MM.1S (cell line): ENCODE data around the gene TULP1.

Source experiments
- DNase-seq: peaks from one replicate; pipeline ENCODE4 v3.0.0-alpha.2; 2015
- H2AFZ ChIP-seq: fragments of 300-600 bp; sonication (generic); 2 replicates; pipeline ENCODE4 v1.6.0; 2016; ENCODE audit warnings: antibody characterized with exemption, low read length
- H3F3A ChIP-seq: fragments of 300-600 bp; sonication (generic); 2 replicates; pipeline ENCODE4 v1.6.1; 2016; ENCODE audit warnings: mild to moderate bottlenecking, antibody characterized with exemption, low read length, moderate library complexity, mixed read lengths; ENCODE audit not compliant: insufficient read depth
- H3K27ac ChIP-seq: fragments of 300-600 bp; sonication (generic); 2 replicates; pipeline ENCODE4 v1.5.1; 2016; ENCODE audit warnings: mild to moderate bottlenecking, low read length
- H3K27me3 ChIP-seq: fragments of 300-600 bp; sonication (generic); replicated peaks from 2 replicates; pipeline ENCODE4 v1.6.0; 2016; ENCODE audit warnings: low read length; ENCODE audit not compliant: insufficient read depth
- H3K36me3 ChIP-seq: fragments of 300-600 bp; sonication (generic); replicated peaks from 2 replicates; pipeline ENCODE4 v1.6.1; 2016; ENCODE audit warnings: mild to moderate bottlenecking, low read length, mixed read lengths; ENCODE audit not compliant: insufficient read depth
- H3K4me1 ChIP-seq: fragments of 300-600 bp; sonication (generic); 2 replicates; pipeline ENCODE4 v1.6.1; 2016; ENCODE audit warnings: low read length, mixed read lengths
- H3K4me2 ChIP-seq: fragments of 300-600 bp; sonication (generic); 2 replicates; pipeline ENCODE4 v1.6.0; 2016; ENCODE audit warnings: low read depth, low read length
- H3K4me3 ChIP-seq: fragments of 300-600 bp; sonication (generic); 2 replicates; pipeline ENCODE4 v1.5.1; 2016; ENCODE audit warnings: low read length, mixed read lengths
- H3K79me2 ChIP-seq: fragments of 300-600 bp; sonication (generic); 2 replicates; pipeline ENCODE4 v1.6.1; 2016; ENCODE audit warnings: mixed run types, low read length, mixed read lengths
- H3K9ac ChIP-seq: fragments of 300-600 bp; sonication (generic); 2 replicates; pipeline ENCODE4 v1.6.1; 2016; ENCODE audit warnings: low read length, mixed read lengths
- H3K9me2 ChIP-seq: fragments of 300-600 bp; sonication (generic); replicated peaks from 2 replicates; pipeline ENCODE4 v1.6.1; 2016; ENCODE audit warnings: mild to moderate bottlenecking, low read length, mixed read lengths; ENCODE audit not compliant: insufficient read depth
- H3K9me3 ChIP-seq: fragments of 300-600 bp; sonication (generic); replicated peaks from 2 replicates; pipeline ENCODE4 v1.6.1; 2016; ENCODE audit warnings: mild to moderate bottlenecking, low read length, mixed read lengths; ENCODE audit not compliant: insufficient read depth
- H4K20me1 ChIP-seq: fragments of 300-600 bp; sonication (generic); 2 replicates; pipeline ENCODE4 v1.6.1; 2016; ENCODE audit warnings: mild to moderate bottlenecking, low read length, moderate library complexity, mixed read lengths; ENCODE audit not compliant: insufficient read depth
- EZH2 ChIP-seq: fragments of 300-600 bp; sonication (generic); optimal IDR thresholded peaks from 2 replicates; pipeline ENCODE3; 2017; ENCODE audit warnings: low read depth, mild to moderate bottlenecking, antibody characterized with exemption, low read length, mixed read lengths
- EZH2phosphoT487 ChIP-seq: fragments of 300-600 bp; sonication (generic); IDR thresholded peaks from 2 replicates; pipeline ENCODE4 v1.6.1; 2018; ENCODE audit warnings: antibody characterized with exemption, low read length
- TF ChIP-seq, protein P1 (sequence below): fragments of 300-600 bp; sonication (generic); IDR thresholded peaks from 2 replicates; pipeline ENCODE4 v1.5.1; 2016; ENCODE audit warnings: antibody characterized with exemption, low read length, mixed read lengths

TULP1 gene

DNA sequence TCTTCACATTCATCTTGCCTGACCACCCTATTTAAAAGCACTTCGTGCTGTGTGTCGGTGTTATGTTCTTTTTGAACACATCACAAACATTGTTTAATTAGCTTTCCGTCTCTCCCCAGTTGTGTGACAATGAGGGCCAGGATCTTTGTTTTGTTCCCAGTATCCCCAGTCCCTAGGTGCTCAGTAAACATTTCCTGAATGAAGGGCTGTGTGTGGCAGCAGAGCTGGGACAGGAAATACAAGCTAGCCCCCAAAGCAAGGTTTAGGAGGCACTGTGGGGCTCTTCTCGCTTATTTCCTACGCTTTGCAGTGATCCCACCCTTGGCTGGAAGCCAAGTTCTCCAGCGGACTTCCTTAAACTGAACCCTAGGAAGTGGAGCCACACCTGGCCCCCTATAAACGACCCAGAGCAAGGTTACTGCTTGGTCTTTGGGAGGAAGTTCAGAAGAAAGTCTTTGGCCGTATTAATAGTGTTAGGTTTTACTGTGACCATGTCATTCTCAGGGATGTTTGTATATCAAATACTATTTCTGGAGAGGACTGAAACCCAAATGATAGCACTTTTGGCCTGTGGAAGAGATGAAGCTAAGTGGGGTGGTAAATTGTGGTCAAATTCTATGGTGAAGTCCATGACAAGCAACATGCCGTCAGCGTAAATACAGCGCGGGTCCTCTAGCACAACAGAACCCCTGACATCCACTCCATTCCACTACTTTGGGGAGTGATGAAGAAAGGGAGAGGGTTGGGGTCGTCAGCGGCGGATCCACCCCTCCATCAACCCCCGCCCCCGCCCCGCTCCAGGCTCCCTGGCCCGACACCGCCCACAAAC lies 61.1 kb downstream of the TULP1 start:
- H3K79me2 ChIP-seq: 0 out of 2 replicates have a peak, but pooled peaks cover 4% of the 10 kb centered on the region

DNA sequence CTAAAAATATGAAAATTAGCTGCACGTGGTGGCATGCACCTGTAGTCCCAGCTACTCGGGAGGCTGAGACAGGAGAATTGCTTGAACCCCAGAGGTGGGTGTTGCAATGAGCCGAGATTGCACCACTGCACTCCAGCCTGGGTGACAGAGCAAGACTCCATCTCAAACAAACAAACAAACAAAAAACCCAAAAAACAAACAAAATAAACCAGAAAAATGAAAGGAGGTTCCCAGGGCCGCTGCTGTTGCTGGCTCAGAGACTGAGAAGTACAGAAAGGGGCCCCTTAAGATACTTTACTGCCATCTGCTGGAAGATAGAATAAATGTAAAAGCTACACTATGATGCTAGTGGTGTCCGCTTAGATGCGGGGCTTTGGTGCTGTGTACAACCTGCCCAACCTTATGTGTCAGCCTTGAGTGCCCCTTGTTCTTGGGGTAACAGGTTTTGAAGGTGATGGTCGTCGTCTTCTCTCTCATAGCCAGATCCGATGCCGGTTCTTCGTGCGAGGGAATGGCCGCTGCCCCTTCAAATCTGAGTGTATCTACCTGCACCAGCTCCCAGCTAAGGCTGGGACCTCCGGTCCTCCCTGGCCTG lies 63.3 kb downstream of the TULP1 start:
- Histone ChIP-seq H2AFZ (no peak overlapping the region), H3K4me1 (peaks cover 15% of the 10 kb centered on the region), H3K27me3 (peaks cover 13% of the 10 kb centered on the region; the same call in 1 of the 2 replicates), H3K9me2 (no peaks in the 10 kb centered on the region), H3K79me2 (0 out of 2 replicates have a peak, but pooled peaks cover 4% of the 10 kb centered on the region), H3K4me3 (no peak overlapping the region), H3K9me3 (no peaks in the 10 kb centered on the region), H3K9ac (no peak overlapping the region), H3F3A (no peaks in the 10 kb centered on the region), H3K36me3 (no peaks in the 10 kb centered on the region), H3K4me2 (no peak overlapping the region; the same call in 1 of the 2 replicates), H4K20me1 (no peaks in the 10 kb centered on the region), H3K27ac (no peak overlapping the region)
- peak; percentile 82 for DNase-seq
- TF ChIP-seq, protein P1, sequence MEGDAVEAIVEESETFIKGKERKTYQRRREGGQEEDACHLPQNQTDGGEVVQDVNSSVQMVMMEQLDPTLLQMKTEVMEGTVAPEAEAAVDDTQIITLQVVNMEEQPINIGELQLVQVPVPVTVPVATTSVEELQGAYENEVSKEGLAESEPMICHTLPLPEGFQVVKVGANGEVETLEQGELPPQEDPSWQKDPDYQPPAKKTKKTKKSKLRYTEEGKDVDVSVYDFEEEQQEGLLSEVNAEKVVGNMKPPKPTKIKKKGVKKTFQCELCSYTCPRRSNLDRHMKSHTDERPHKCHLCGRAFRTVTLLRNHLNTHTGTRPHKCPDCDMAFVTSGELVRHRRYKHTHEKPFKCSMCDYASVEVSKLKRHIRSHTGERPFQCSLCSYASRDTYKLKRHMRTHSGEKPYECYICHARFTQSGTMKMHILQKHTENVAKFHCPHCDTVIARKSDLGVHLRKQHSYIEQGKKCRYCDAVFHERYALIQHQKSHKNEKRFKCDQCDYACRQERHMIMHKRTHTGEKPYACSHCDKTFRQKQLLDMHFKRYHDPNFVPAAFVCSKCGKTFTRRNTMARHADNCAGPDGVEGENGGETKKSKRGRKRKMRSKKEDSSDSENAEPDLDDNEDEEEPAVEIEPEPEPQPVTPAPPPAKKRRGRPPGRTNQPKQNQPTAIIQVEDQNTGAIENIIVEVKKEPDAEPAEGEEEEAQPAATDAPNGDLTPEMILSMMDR: peak; percentile 62
- TF ChIP-seq EZH2phosphoT487: no peak
- TF ChIP-seq EZH2: no peak

More for the DNA sequence above, 61.1 kb downstream of the TULP1 start:
- Histone ChIP-seq H4K20me1 (no peaks in the 10 kb centered on the region), H3K27me3 (peaks cover 13% of the 10 kb centered on the region; the same call in 1 of the 2 replicates), H3K9me3 (no peaks in the 10 kb centered on the region), H3K4me3 (peak overlapping the region; percentile 87), H2AFZ (peak overlapping the region; percentile 30; the same call in 1 of the 2 replicates), H3K9me2 (no peaks in the 10 kb centered on the region), H3K4me1 (peaks cover 15% of the 10 kb centered on the region), H3F3A (no peaks in the 10 kb centered on the region), H3K36me3 (no peaks in the 10 kb centered on the region), H3K27ac (no peak overlapping the region), H3K4me2 (peak overlapping the region; percentile 99), H3K9ac (no peak overlapping the region)
- DNase-seq: no peak
- TF ChIP-seq EZH2 (no peak), EZH2phosphoT487 (no peak)
- TF ChIP-seq, protein P1: no peak

DNA sequence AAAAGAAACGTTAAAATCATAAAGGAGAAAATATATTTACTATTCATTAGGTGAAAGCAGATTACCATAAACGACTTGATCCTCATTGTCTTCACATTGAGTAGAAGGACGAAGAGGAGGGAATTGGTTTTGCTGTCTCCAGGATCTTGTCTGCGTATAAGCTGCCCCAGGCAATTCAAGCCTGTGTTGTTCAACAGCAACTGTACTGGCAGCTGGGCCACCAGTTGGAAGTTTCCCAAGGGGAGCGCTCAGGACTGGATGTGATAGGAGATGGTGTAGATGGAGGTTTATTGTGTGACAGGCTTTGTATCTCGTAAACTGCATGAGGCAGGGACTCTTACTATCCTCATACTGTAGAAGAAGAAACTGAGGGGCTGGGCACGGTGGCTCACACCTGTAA lies 64.5 kb downstream of the TULP1 start:
- Histone ChIP-seq H3K36me3 (no peaks in the 10 kb centered on the region), H3K79me2 (0 out of 2 replicates have a peak, but pooled peaks cover 2% of the 10 kb centered on the region), H3F3A (no peaks in the 10 kb centered on the region), H3K4me2 (no peak overlapping the region), H3K4me1 (peaks cover 12% of the 10 kb centered on the region), H2AFZ (no peak overlapping the region), H3K27ac (no peak overlapping the region), H3K4me3 (no peak overlapping the region), H4K20me1 (no peaks in the 10 kb centered on the region), H3K9me3 (no peaks in the 10 kb centered on the region), H3K9me2 (no peaks in the 10 kb centered on the region), H3K9ac (no peak overlapping the region), H3K27me3 (peaks cover 13% of the 10 kb centered on the region; the same call in 1 of the 2 replicates)
- TF ChIP-seq, protein P1: no peak
- TF ChIP-seq EZH2 (no peak), EZH2phosphoT487 (no peak)
- no peak for DNase-seq
